Nephron (organoid): ENCODE results near the gene STKLD1.
"Not testable (repeated sequence)": the region's sequence is repeated elsewhere in the genome, so short reads cannot be mapped to it uniquely, and the experiment has no call there.

ENCODE experiments used
- H3K27ac Mint-ChIP-seq, 3 experiments: 2 replicates each; pipeline ENCODE4 v1.8.0; 2020; ENCODE audit warnings: mixed read lengths in 3 of 3, mild to moderate bottlenecking in 2 of 3, moderate library complexity in 1 of 3
- H3K27me3 Mint-ChIP-seq: 2 replicates; pipeline ENCODE4 v1.8.0; 2021; ENCODE audit warnings: low read depth, mild to moderate bottlenecking, moderate library complexity, mixed read lengths
- H3K36me3 Mint-ChIP-seq: 2 replicates; pipeline ENCODE4 v1.8.0; 2020; ENCODE audit warnings: low read depth, mixed read lengths
- H3K4me1 Mint-ChIP-seq: 2 replicates; pipeline ENCODE4 v1.8.0; 2020; ENCODE audit warnings: mixed read lengths
- H3K4me3 Mint-ChIP-seq, 3 experiments: 2 replicates each; pipeline ENCODE4 v1.8.0; 2020; ENCODE audit warnings: mild to moderate bottlenecking in 3 of 3, mixed read lengths in 3 of 3, moderate library complexity in 2 of 3
- H3K9me3 Mint-ChIP-seq: 2 replicates; pipeline ENCODE4 v1.8.0; 2020; ENCODE audit warnings: mixed read lengths
- CTCF ChIP-seq, 3 experiments: fragments of 200-600 bp; sonication (generic); IDR thresholded peaks; one replicate each; pipeline ENCODE4 v1.5.0; 2021; ENCODE audit warnings: antibody characterized with exemption in 3 of 3; ENCODE audit not compliant: unreplicated experiment in 3 of 3

STKLD1 gene

GRCh38 chr9:133389562-133389961, 13.4 kb downstream of the STKLD1 start:
- Mint-ChIP-seq H3K4me1 (no peaks in the 10 kb centered on the region), H3K36me3 (no peaks in the 10 kb centered on the region), H3K27me3 (no peaks in the 10 kb centered on the region), H3K4me3 (no peak overlapping the region), H3K27ac (no peak overlapping the region), H3K9me3 (no peaks in the 10 kb centered on the region)
- TF ChIP-seq CTCF (IDR thresholded peaks at IDR 0.05; ENCODE audit: unreplicated experiment in 3 of 3) = no peak

- Mint-ChIP-seq H3K4me3 (no peak overlapping the region), H3K36me3 (no peaks in the 10 kb centered on the region), H3K4me1 (no peaks in the 10 kb centered on the region), H3K9me3 (no peaks in the 10 kb centered on the region), H3K27me3 (no peaks in the 10 kb centered on the region), H3K27ac (no peak overlapping the region)
- no peak for TF ChIP-seq CTCF (IDR thresholded peaks at IDR 0.05; ENCODE audit: unreplicated experiment in 3 of 3)
Measured at GRCh38 chr9:133390713-133391112, 14.5 kb downstream of the STKLD1 start.

DNA sequence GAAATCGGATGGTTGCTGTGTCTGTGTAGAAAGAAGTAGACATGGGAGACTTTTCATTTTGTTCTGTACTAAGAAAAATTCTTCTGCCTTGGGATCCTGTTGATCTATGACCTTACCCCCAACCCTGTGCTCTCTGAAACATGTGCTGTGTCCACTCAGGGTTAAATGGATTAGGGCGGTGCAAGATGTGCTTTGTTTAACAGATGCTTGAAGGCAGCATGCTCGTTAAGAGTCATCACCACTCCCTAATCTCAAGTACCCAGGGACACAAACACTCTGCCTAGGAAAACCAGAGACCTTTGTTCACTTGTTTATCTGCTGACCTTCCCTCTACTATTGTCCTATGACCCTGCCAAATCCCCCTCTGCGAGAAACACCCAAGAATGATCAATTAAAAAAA, 15.3 kb downstream of the STKLD1 start:
- H3K27ac Mint-ChIP-seq, H3K27me3 Mint-ChIP-seq, H3K36me3 Mint-ChIP-seq, H3K4me1 Mint-ChIP-seq, H3K9me3 Mint-ChIP-seq, H3K4me3 Mint-ChIP-seq: not testable (repeated sequence)

GRCh38 chr9:133392308-133392707, 16.1 kb downstream of the STKLD1 start:
- not testable (repeated sequence) for H3K27me3 Mint-ChIP-seq, H3K4me1 Mint-ChIP-seq, H3K9me3 Mint-ChIP-seq, H3K36me3 Mint-ChIP-seq, H3K27ac Mint-ChIP-seq, H3K4me3 Mint-ChIP-seq

- H3K9me3 Mint-ChIP-seq = no peaks in the 10 kb centered on the region
- no peaks in the 10 kb centered on the region for H3K4me1 Mint-ChIP-seq
- no peak for TF ChIP-seq CTCF (IDR thresholded peaks at IDR 0.05; ENCODE audit: unreplicated experiment in 3 of 3)
- no peaks in the 10 kb centered on the region for H3K36me3 Mint-ChIP-seq
- H3K4me3 Mint-ChIP-seq = no peak overlapping the region
- H3K27me3 Mint-ChIP-seq = peaks cover 9% of the 10 kb centered on the region
- no peak overlapping the region for H3K27ac Mint-ChIP-seq
Measured at GRCh38 chr9:133393399-133393798, 17.2 kb downstream of the STKLD1 start.

DNA sequence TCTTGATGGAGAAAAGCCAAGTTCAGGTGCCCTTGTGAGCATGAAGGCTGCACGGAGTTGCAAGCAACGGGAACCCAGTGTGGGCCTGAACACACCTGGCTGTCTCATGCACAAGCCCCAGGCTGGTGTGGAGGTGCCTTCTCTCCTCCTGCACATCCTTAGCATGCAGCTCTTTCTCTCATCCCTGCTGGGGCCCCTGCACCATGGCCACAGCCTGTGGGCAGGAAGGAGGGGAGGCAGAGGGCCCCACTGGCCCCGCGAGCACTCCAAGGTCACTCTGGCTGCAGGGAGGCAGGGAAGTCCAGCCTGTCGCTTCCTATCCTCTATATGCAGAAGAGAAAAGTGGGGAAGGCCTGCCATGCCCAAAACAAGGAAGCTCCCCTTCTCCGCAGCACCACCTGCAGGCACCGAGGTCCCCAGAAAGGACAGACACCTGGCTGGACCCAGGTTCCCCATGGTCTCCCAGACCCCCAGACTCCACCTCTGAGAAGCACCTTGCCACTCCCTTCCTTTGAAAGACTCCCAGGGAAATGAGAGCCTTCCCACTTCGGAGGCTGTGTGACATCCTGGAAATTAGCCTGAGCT, 18.6 kb downstream of the STKLD1 start:
- Mint-ChIP-seq H3K4me1 (no peaks in the 10 kb centered on the region), H3K9me3 (no peaks in the 10 kb centered on the region), H3K27me3 (peaks cover 9% of the 10 kb centered on the region), H3K4me3 (no peak overlapping the region), H3K36me3 (no peaks in the 10 kb centered on the region), H3K27ac (no peak overlapping the region)
- no peak for TF ChIP-seq CTCF (IDR thresholded peaks at IDR 0.05; ENCODE audit: unreplicated experiment in 3 of 3)

GRCh38 chr9:133396952-133397351, 20.8 kb downstream of the STKLD1 start:
- Mint-ChIP-seq H3K27ac (no peak overlapping the region), H3K4me3 (no peak overlapping the region), H3K36me3 (no peaks in the 10 kb centered on the region), H3K27me3 (peaks cover 9% of the 10 kb centered on the region), H3K9me3 (no peaks in the 10 kb centered on the region), H3K4me1 (no peaks in the 10 kb centered on the region)
- no peak for TF ChIP-seq CTCF (IDR thresholded peaks at IDR 0.05; ENCODE audit: unreplicated experiment in 3 of 3)
